Left lung (tissue), 10 donors: ENCODE data around the gene CHMP2B. TPM values are rescaled to one million over a fixed set of nuclear protein-coding genes. Genes with fewer than 3 reads are reported as not detected.

Experiments
- ATAC-seq: fragments of 200-7000 bp; cut with Tn5 transposase; one replicate; pipeline ENCODE4 v1.9.1; 2020; ENCODE audit warnings: moderate library complexity
- DNase-seq, 4 donors: peaks; one replicate each; pipeline ENCODE4 v3.0.0-alpha.2; 2013 to 2020
- H3K27ac ChIP-seq, 2 donors: fragments of 200-600 bp; sonication (generic) in 1 of 2; one replicate each; pipeline versions ENCODE4 v1.5.0 to v1.8.0; 2020 to 2021
- H3K27me3 ChIP-seq, 2 donors: fragments of 200-600 bp; sonication (generic) in 1 of 2; one replicate each; pipeline versions ENCODE4 v1.5.0 to v1.8.0; 2020 to 2021
- H3K36me3 ChIP-seq, 2 donors: fragments of 200-600 bp; sonication (generic) in 1 of 2; one replicate each; pipeline versions ENCODE4 v1.5.0 to v1.8.0; 2020 to 2021
- H3K4me1 ChIP-seq, 2 donors: fragments of 200-600 bp; one replicate each; pipeline ENCODE4 v1.8.0; 2021
- H3K4me3 ChIP-seq, 2 donors: fragments of 200-600 bp; sonication (generic) in 1 of 2; one replicate each; pipeline versions ENCODE4 v1.5.0 to v1.8.0; 2020 to 2021; ENCODE audit warnings: mild to moderate bottlenecking in 1 of 2
- H3K9me3 ChIP-seq, 2 donors: fragments of 200-600 bp; sonication (generic) in 1 of 2; one replicate each; pipeline versions ENCODE4 v1.5.0 to v1.8.0; 2020 to 2021
- intact Hi-C, 2 donors: fragments of 100-400 bp; cut with DNase I; formaldehyde crosslinking; loops; one replicate each; pipeline versions ENCODE4 v1.11.2 to v1.14.2; 2022
- polyA plus RNA-seq, 6 donors: library from polyadenylated mRNA; unstranded; fragments of 120-200 nt; gene quantifications; one replicate each; pipeline ENCODE4 v1.2.1, GENCODE V29; 2013; ENCODE audit not compliant: insufficient read length in 6 of 6
- total RNA-seq, 2 donors: library from RNA; stranded (reverse); fragmentation: NEBNext Ultra II Directional; extraction: Animal tissue kit (Norgen Biotek cat#: 25700); gene quantifications; one replicate each; pipeline ENCODE4 v1.2.1, GENCODE V29; 2021
- TF ChIP-seq, protein P1 (sequence below), 2 donors: fragments of 200-600 bp; sonication (generic) in 1 of 2; IDR thresholded peaks; one replicate each; pipeline versions ENCODE4 v1.5.0 to v1.8.0; 2021; ENCODE audit warnings: antibody characterized with exemption in 2 of 2
- donor health status: DM: no; HTN: yes; CAD: no.
- donor health status: DM: no; HTN: no; CAD: no.

CHMP2B gene
- total and polyA plus RNA-seq, 8 donors, result 39.3 to 50.1 (median 47.6) TPM

DNA sequence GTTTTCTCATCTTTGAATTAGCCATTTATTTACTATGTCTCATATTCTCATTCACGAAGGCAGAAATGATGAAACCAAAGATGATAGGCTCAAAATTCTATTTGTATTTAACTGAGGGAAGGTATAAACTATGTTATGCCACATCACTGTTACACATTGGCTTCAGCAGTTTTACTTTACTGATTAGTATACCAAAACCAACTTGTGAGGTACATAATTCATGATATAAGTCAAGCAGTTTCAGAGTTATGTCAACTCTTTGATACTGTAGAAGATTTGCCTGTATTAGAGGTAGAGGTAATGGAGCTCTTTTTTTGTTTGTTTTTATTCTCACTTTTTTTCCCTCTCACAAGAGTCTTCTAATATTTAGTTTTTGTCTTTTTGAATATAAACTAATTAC is 22.9 kb downstream of the CHMP2B start:
- TF ChIP-seq, protein P1, sequence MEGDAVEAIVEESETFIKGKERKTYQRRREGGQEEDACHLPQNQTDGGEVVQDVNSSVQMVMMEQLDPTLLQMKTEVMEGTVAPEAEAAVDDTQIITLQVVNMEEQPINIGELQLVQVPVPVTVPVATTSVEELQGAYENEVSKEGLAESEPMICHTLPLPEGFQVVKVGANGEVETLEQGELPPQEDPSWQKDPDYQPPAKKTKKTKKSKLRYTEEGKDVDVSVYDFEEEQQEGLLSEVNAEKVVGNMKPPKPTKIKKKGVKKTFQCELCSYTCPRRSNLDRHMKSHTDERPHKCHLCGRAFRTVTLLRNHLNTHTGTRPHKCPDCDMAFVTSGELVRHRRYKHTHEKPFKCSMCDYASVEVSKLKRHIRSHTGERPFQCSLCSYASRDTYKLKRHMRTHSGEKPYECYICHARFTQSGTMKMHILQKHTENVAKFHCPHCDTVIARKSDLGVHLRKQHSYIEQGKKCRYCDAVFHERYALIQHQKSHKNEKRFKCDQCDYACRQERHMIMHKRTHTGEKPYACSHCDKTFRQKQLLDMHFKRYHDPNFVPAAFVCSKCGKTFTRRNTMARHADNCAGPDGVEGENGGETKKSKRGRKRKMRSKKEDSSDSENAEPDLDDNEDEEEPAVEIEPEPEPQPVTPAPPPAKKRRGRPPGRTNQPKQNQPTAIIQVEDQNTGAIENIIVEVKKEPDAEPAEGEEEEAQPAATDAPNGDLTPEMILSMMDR (IDR thresholded peaks at IDR 0.05), result no peak
- H3K4me3 ChIP-seq, result no peak overlapping the region
- DNase-seq (no peak), ATAC-seq (no peak)
- H3K27ac ChIP-seq, result no peak overlapping the region
- peaks cover 0 to 56% of the 10 kb centered on the region in 2 donors for H3K36me3 ChIP-seq
- no peaks in the 10 kb centered on the region for H3K9me3 ChIP-seq
- H3K27me3 ChIP-seq, result no peaks in the 10 kb centered on the region
- H3K4me1 ChIP-seq, result no peaks in the 10 kb centered on the region
- intact Hi-C loops, result no loop called here

DNA sequence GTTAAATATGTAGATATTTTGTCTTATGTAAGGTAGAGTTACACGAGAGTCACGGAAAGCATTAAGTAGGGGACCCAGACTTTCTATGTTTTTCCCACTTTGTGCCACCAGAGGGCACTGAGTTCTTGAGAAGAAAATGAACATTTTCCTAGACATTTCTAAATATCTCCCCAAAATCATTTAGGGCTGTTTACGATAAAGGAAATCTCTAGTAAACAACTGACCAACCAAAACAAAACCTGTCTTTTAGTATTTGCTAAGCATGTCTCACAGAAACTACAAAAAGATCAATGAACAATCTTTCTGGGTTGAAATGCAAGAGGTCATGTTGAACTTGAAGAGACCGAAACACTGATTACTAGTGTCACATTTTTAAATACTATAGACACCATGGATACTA is 33.2 kb downstream of the CHMP2B start:
- Histone ChIP-seq H3K36me3 (no peaks in the 10 kb centered on the region), H3K27me3 (no peaks in the 10 kb centered on the region), H3K27ac (no peak overlapping the region), H3K9me3 (no peaks in the 10 kb centered on the region), H3K4me3 (no peak overlapping the region), H3K4me1 (peaks cover 0 to 5% of the 10 kb centered on the region in 2 donors)
- intact Hi-C loops, result no loop called here
- DNase-seq (peak in 2 of 4 donors; percentile 19 to 39), ATAC-seq (peak; percentile 61)
- TF ChIP-seq, protein P1 (IDR thresholded peaks at IDR 0.05), result peak; percentile 64

DNA sequence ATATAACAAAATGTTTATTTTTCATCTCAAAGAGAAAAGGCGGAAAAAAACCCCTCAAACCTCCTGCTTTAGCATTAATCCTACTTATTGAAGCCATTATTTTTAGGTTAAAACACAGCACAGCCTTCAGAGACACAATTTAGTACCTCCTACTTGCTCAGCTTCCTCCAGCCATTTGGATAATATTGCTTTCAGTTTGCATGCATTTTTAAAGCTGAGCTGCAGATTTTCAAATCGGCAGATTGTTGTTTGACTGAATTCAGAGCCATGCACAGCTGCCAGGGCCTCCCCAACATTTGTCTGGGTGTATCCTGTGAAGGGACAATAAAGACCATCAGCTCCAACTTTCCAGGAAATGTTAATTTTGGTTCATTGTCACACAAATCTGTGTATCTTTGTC is 34.8 kb downstream of the CHMP2B start:
- Histone ChIP-seq H3K27ac (no peak overlapping the region), H3K36me3 (no peaks in the 10 kb centered on the region), H3K4me1 (peaks cover 0 to 5% of the 10 kb centered on the region in 2 donors), H3K27me3 (no peaks in the 10 kb centered on the region), H3K4me3 (no peak overlapping the region), H3K9me3 (no peaks in the 10 kb centered on the region)
- DNase-seq, result no peak
- intact Hi-C loops, result no loop called here
- TF ChIP-seq, protein P1 (IDR thresholded peaks at IDR 0.05), result no peak
- no peak for ATAC-seq

DNA sequence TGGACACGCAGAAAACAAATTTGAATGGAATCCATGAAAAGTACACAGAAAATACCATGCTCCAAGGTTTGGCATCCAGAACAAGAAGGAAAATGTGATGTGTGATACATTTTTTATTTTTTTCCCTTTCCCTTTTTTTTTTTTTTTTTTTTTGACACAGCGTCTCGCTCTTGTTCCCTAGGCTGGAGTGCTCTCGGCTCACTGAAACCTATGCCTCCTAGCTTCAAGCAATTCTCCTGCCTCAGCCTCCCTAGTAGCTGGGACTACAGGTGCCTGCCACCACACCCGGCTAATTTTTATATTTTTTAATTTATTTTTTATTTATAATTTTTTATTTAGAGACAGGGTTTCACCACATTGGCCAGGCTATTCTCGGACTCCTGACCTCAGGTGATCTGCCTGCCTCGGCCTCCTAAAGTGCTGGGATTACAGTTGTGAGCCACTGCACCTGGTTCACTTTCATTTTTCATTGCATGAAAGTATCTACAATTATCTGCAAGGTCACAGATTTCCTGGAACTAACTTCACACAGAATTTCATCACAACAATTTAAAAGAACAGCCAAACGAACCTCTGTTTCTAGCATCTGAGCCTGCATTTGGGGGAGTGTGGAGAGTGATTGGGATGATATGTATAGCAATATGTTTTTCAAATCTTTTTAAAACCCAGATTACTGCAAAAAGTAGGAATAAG is 41.0 kb downstream of the CHMP2B start:
- Histone ChIP-seq H3K27ac (peak overlapping the region in 1 of 2 donors; percentile 39), H3K4me3 (no peak overlapping the region), H3K9me3 (no peaks in the 10 kb centered on the region), H3K36me3 (no peaks in the 10 kb centered on the region), H3K27me3 (no peaks in the 10 kb centered on the region), H3K4me1 (peaks cover 0 to 6% of the 10 kb centered on the region in 2 donors)
- ATAC-seq, result no peak
- TF ChIP-seq, protein P1 (IDR thresholded peaks at IDR 0.05), result no peak
- DNase-seq, result no peak
- intact Hi-C loops, result no loop called here

DNA sequence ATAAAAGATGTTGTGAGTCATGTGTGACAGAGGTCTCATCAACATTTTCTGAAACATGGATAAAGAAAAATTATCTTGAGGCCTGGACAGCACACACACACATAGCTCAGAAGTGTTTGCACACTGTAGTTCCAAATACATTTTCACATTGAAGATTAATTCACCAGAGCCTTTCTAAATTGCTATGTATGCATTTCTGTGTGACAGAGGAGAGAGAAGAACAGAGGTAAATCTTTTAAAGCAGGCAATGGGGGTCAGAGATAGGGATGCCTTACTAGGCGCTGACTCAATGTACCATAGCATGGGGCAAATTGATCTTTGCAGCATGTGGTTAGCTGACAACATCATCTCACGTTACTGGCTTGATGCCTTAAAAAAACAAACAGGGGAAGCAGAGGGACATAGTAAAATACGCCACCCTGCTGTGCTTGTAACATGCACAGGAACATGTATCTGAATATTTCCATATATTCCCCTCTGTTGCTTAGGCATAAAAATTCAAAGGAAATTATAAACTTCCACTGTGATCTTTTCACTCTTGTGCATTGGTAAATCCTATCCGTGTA is 41.6 kb downstream of the CHMP2B start:
- Histone ChIP-seq H3K4me1 (peaks cover 0 to 6% of the 10 kb centered on the region in 2 donors), H3K27me3 (no peaks in the 10 kb centered on the region), H3K27ac (peak overlapping the region in 1 of 2 donors; percentile 39), H3K4me3 (no peak overlapping the region), H3K36me3 (no peaks in the 10 kb centered on the region), H3K9me3 (no peaks in the 10 kb centered on the region)
- intact Hi-C loops, result no loop called here
- TF ChIP-seq, protein P1 (IDR thresholded peaks at IDR 0.05), result no peak
- ATAC-seq (no peak), DNase-seq (no peak)
